NCI-H345 treated with DMSO at 0.1 percent for 48 hours (cell line): ENCODE data around the gene TPRX1.
"Not testable (repeated sequence)": the region's sequence is repeated elsewhere in the genome, so short reads cannot be mapped to it uniquely, and the experiment has no call there.

ENCODE experiments used
- DNase-seq: peaks from one replicate; lab custom pipeline; 2025; ENCODE audit not compliant: unreplicated experiment; lab: John Stamatoyannopoulos, UW

Gene TPRX1

DNA sequence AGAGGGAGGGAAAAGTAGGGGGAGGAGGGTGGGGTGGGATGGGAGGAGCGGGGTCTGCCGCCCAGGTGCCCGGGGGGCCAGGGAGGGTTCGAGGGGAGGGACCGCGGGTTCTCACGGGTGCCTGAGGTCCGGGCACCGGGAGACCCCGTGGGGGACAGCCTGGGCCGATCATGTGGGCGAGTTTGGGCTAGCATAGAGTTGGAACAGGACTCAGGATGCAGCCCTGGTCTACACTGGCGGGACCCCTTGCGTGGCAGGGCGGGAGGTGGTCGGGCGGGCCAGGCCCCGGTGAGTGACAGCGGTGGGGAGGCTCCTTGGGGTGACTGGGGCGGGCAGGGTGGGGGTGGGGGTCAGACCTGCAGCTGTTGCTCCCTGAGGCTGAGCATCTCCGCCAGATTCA, 1.2 kb downstream of the TPRX1 start:
- DNase-seq, result not testable (repeated sequence)

DNA sequence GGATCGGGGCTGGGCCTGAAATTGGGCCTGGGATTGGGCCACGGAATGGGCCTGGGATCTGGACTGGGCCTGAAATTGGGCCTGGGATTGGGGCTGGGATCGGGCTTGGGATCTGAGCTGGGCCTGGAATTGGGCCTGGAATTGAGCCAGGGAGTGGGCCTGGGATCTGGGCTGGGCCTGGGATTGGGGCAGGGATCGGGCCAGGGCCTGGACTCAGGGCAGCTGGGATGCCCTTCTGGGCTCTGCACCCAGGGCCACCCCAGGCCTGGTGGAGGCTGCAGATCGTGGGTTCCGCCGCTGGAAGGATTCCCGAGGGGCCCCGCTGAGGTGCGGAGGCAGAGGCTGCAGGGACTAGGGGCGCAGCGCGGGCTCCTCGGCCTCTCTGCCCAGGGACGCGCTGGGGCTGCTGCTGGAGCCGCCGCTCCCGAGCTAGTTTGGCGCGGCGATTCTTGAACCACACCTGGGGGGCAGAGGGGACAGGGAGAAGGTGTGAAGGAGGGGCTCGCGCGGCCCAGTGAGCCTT, 1.8 kb downstream of the TPRX1 start:
- DNase-seq, result no peak

DNA sequence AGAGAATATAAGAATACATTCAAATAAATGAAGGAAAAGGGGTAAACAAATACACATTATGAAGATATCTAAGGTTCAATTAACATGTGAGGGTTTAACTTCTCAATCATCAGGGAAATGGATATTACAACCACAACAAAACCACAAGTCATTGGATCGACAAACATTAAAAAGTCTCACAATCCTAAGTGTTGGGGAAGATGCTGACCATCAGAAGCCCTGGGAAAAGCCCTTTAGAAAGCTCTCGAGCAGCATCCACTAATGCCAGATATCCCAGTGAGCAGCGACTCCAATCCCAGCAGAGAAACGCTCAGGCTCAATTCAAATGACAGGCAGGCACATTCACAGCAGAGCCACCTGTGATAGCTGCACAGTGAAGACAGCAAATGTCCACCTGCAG, 3.1 kb downstream of the TPRX1 start:
- no peak for DNase-seq

DNA sequence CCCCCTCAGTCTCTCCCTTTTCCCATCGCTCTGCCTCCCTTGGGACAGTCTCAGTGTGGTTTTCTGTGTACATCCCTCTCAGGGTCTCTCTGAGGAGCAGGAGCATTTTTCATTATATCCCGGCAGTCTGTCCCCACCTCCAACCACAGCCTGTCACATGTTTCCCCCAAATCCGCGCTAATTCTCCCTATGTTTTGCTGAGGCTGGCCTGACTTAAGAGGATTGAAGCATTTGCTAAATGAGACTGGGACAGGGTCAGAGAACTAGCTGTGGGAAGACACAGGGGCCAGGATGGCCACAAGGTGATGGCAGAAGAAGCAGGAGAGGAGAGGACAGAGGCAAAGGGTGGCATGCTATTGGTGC, 5.5 kb downstream of the TPRX1 start:
- no peak for DNase-seq

DNA sequence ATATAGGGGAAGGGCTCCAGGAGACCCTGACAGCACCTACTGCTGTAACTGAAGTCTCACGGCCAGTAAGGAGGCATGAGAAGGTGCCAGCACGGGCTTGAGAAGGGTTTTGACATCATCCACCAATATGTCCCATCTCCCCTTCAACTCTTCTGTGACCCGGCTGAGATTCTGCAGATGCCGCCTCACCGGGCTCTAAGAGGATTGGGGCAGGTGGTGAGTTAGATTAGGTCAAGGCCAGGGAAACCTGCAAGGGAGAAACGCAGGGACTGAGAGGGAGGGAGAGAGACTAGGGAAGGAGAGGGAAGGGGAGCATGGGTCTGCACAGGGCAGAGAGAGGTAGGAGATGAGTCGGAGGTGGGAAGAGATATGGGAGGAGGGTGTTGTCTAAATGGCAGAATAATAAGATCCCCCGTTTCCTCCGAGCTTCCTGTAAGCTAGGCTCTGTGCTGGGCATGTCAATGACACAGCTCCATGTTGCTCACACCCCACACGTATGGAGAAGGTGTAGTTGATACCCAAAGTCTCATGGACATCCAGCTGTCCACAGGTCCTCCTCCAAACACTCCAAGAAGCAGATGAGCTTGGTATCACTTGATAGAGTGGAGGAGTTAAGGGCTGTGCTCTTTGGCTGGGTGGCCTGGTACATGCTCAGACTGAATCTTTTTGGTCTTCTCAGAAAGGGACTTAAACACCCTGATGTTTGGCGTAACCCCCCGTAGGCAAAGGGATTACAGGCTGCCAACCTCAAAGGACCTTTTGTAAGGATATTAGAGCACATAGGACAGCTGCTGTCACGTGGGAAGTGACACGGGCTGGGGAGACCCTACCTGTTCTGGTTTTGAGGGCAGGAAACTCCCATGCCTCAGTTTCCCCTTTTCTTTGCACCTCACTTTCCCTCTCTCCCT, 6.1 kb downstream of the TPRX1 start:
- no peak for DNase-seq

DNA sequence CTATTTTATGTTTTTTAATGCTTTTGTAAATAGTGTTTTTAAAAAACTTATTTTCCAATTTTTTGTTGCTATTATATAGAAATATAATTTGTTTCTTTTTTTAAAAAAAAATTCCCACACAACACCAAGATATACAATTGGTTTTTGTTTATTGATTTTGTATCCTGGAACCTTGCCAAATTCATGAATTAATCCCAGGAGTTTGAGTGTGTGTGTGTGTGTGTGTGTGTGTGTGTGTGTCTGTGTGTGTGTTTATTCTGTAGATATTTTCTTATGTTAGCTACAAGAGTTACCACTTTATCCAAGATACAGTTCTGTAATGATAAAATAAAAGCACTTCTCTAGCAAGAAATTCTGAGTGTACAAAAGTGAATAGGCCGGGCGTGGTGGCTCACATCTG, 7.6 kb downstream of the TPRX1 start:
- no peak for DNase-seq

DNA sequence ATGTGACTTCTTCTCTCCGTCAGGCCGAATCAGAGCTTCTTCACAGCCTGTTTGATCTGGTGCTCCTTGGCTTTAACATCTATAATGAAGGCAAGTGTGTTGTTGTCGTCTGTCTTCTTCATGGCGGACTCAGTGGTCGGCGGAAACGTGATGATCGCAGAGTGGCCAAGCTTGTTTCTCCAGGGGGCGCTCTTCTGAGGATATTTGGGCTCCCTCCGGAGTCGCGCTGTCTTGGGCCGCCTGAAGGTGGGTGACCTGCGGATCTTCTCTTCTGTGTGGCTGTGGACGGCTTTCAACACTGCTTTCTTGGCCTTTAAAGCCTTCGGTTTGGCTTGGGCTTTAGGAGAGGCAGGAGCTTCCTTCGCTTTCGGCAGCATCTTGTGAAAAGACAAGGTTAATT, 9.8 kb downstream of the TPRX1 start:
- no peak for DNase-seq

DNA sequence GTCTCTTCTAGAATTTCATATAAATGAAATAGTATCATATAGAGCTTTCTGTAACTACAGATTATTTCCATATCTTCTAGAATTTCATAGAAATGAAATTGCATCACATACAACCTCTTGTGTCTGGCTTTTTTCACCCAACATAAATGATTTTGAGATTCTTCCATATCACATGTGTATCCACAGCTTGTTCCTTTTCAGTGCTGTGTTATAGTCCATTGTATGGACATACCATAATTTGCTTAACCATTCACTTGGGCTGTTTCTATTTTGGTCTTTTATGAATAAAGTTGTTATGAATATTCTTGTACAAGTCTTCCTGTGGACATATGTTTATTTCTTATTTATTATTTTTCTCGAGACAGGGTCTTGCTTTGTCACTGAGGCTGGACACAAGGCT, 11.7 kb downstream of the TPRX1 start:
- no peak for DNase-seq

DNA sequence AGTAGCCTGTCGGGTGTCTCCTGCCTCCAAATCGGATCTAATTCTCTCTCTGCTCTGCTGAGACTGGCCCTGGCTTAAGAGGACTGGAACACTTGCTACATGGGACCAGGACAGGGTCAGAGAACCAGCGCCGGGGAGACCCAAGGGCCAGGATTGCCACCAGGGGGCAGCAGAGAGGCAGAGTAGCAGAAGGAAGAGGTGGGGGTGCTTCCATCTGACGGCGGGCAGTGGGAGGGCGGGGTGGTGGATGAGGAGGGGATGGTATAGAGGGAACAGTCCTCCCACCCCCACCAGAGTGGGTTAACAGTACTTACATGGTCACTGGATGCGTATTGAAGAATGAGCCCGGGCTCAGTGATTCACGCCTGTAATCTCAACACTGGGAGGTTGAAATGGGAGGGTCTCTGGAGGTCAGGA, 13.9 kb downstream of the TPRX1 start:
- no peak for DNase-seq

DNA sequence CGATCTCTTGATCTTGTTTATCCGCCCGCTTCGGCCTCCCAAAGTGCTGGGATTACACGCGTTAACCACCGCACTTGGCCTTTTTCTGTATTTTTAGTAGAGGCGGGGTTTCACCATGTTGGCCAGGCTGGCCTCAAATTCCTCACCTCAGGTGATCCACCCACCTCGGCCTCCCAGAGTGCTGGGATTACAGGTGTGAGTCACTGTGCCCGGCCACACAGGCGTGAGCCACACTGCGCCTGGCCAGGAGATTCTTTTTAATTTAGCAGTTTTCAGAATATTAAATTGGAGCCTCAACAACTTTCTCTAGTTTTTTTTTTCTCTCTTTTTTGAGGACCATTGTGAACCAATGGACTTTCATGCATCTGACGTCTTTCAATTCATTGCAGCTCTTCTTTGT, 14.5 kb downstream of the TPRX1 start:
- DNase-seq, result not testable (repeated sequence)

DNA sequence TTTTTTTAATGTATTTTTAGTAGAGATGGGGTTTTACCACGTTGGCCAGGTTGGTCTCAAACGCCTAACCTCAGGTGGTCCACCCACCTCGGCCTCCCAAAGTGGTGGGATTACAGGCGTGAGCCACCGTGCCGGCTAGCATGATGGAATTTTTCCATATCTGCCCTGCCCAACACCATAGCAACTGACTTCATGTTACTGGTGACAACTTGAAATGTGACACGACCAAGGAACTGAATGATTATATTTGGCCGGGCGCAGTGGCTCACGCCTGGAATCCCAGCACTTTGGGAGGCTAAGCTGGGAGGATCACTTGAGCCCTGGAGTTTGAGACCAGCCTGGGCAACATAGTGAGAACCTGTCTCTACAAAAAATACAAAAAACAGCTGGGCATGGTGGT, 17.0 kb downstream of the TPRX1 start:
- not testable (repeated sequence) for DNase-seq

DNA sequence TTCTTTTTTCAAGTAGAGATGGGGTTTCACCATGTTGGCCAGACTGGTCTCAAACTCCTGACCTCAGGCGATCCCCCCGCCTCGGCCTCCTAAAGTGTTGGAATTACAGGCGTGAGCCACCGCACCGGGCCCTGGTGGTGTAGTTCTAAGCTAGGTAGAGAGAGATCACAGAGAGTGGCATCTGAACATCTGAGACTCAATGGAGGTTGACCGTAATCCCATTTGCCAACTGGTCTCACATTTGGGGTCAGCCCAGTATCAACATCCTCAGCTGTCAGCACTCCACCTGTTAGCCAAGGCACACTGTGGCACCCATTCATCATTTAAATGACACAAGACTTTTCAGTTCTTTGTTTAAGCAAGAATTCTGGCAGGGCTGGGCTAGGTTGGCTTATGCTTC, 17.8 kb downstream of the TPRX1 start:
- DNase-seq, result no peak

DNA sequence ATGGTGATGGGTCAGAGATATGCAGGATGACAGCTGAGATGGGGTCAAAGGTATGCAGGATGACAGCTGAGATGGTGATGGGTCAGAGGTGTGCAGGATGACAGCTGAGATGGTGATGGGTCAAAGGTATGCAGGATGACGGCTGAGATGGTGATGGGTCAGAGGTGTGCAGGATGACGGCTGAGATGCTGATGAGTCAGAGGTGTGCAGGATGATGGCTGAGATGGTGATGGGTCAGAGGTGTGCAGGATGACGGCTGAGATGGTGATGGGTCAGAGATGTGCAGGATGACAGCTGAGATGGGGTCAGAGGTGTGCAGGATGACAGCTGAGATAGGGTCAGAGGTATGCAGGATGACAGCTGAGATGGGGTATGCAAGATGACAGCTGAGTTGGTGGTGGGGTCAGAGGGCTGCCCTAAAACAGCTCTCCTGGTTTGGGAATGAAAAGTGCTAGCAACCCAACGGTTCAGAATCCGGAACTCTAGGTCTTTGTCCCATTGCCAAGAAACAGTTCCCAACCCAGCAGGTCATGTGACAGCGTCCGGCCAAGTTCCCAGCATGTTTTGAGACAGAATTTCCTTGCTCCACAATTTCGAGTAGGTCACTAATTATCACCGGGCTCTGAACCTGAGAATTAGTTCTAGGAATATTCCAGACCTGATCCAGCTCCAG, 22.6 kb downstream of the TPRX1 start:
- DNase-seq, result no peak

DNA sequence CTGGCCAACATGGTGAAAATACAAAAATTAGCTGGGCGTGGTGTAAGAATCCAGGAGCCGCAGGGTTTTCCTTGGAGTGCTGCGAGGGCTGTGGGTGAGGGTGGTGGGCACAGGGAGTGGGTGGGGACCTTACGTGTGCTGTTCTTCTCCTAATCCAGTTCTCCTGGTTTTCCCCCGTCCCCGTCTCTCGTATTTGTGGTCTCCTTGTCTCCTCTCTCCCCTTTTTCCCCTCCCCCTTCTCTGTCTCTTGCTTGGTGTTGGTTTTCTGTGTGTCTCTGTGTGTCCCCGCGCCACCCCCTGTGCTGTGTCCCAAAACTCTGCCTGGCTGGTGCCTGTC, 24.2 kb downstream of the TPRX1 start:
- no peak for DNase-seq

DNA sequence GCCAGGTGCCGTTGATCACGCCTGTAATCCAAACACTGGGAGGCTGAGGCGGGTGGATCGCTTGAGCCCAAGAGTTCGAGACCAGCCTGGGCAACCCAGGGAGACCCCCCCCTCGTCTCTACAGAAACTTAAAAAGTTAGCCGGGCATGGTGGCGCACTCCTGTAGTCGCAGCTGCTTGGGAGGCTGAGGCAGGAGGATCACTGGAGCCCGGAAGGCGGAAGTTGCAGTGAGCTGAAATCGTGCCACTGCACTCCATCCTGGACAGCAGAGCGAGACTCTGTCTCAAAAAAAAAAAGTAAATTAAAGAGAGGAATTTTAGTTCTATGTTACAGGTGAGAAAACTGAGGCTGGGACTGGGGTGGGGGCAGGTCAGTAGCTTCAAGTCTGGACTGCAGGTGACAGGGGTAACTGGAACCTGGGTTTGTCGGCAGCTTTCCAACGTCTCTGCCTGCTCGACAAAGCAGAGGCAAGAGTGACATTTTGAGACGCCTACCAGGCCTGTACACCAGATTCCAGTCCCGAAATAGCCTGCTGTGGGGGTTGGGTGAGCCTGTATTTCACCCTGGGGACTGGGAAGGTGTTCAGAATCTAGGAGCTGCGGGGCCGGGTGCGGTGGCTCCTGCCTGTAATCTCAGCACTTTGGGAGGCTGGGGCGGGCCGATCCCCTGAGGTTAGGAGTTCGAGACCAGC, 24.7 kb downstream of the TPRX1 start:
- DNase-seq, result no peak

DNA sequence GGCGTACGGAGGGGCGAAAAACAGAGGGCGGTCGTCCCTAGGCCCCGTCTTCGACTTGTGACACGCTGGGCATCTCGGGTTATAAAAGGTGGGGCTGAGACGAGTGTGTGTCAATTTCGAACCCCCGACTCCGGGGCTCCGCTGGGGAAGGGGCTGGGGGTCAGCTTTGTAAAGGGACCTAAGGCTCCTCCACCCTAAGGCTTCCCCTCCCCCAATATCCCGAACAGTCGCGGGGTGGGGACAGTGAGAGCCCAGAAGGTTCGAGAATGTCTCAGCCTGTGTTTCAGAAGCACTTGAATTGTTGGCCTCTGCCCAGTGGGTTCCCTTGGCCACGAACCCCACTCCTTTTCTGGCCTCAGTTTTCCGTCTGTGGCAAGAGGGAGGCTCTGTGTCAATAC, 25.4 kb downstream of the TPRX1 start:
- DNase-seq, result no peak

DNA sequence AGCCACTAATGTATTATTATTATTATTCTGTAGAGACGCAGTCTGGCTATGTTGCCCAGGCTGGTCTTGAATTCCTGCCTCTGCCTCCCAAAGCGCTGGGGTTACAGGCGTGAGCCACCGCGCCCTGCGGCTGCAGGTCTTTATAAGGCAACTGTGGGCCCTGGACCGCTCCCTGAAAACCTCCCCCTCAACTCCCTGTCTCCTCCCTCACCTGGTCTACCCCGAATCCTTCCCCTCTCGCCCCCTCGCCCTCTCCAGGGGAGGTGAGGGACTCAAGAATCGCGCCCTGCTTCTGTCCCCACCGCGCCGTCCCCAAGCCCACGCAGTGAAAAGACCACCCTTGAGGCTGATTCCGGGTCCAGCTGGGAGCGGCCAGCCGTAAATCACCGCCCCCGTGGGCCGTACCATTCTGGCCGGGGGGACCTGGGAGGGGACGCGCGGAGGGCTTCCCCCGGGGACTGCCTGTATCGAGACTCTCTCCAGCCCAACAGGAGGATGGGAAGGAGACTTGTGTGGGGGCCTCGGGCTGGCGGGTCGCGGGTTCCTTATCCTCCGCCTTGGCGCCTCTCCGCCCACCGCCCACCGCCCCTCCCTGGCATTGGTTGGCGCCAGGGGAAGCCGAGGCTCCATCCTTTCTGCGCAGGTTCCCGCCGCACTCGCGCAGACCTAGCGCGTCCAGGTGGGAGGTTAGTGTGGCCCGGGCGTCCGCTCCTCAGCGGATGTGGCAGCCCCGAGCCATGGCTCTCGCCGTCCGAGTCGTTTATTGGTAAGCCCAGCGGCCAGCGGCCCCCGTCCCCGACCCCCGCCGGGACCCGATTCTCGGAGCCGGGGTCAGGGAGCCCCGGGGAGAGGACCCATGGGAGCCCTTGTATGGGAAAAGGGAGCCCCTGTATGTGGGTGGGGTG, 26.1 kb downstream of the TPRX1 start, which contains the start of gene SELENOW:
Gene SELENOW, plus strand, starts transcription at position 655 of the 905 bp plus-strand sequence. Its CDS starts 83 bp downstream, at position 738.
- peak; percentile 32 for DNase-seq

DNA sequence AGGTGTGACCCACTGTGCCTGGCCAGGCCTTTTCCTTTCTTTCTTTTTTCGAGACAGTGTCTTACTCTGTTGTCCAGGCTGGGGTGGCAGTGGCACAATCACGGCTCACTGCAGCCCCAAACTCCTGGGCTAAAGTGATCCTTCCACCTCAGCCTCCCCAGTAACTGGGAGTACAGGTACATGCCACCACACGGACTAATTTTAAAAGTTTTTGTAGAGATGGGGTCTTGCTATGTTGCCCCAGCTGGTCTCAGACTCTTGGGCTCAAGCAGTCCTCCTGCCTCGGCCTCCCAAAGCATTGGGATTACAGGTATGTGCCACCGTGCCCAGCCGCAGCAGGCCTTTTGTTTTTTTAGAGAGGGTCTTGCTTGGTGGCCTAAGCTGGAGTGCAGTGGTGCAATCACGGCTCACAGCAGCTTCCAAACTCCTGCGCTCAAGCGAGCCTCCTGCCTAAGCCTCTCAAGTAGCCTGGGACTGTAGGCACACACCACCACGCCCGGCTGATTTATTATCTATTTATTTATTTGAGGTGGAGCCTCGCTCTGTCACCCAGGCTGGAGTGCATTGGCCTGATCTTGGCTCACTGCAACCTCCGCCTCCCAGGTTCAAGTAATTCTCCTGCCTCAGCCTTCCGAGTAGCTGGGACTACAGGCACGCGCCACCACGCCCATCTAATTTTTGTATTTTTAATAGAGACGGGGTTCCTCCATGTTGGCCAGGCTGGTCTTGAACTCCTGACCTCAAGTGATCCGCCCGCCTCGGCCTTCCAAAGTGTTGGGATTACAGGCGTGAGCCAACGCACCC, 26.9 kb downstream of the TPRX1 start:
- DNase-seq, result not testable (repeated sequence)

DNA sequence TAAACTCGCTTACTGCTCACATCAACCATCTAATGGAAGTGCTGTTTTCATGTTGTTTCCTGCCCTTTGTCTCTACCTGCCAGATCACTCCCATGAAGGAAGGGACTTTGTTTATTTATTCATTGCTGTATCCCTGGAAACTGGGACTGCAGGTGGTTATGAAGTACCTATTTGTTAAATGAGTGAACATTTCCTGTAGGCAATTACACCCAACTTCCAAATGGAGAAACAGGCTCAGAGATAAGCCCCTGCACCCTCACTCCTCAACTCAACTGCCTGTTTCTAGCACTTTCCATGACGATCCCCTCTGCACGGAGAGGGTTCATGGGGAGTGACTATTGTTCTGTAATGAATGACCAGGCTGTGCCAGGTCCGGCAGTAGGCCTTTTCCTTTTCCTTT, 27.8 kb downstream of the TPRX1 start:
- DNase-seq, result peak; percentile 81

DNA sequence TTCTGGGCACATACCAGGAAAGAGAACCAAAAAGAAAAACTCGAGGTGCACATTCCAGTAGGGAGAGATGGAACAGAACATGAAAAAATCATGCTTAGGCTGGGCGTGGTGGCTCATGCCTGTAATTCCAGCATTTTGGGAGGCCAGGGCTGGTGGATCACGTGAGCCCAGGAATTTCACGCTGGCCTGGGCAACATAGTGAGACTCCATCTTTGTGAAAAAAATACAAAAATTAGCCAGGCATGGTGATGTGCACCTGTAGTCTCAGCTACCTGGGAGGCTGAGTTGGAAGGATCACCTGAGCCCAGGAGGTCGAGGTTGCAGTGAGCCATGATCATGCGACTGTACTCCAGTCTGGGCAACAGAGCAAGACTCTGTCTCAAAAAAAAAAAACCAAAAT, 33.1 kb downstream of the TPRX1 start:
- DNase-seq, result not testable (repeated sequence)
